GM12874 (cell line): ENCODE measurements around the gene GFPT2.

ENCODE experiments used
- CTCF ChIP-seq: IDR thresholded peaks from 2 replicates; pipeline ENCODE4 v1.5.1; 2011; ENCODE audit warnings: low read depth, mild to moderate bottlenecking, control low read depth, low read length, moderate library complexity; ENCODE audit not compliant: insufficient read depth

The GFPT2 gene

GRCh38 chr5:180353048-180353979 lies at the start of gene GFPT2:
TSS of gene GFPT2 (minus strand) at chr5:180353336. CDS start at chr5:180353217, 119 bp downstream.
- no peak for TF ChIP-seq CTCF

- no peak for TF ChIP-seq CTCF
Measured at GRCh38 chr5:180402716-180403115, 49.6 kb upstream of the GFPT2 start.

- TF ChIP-seq CTCF: no peak
Measured at GRCh38 chr5:180401229-180401907, 48.2 kb upstream of the GFPT2 start.

- no peak for TF ChIP-seq CTCF
Measured at GRCh38 chr5:180400416-180400815, 47.3 kb upstream of the GFPT2 start.

GRCh38 chr5:180399401-180400215 lies 46.5 kb upstream of the GFPT2 start:
- TF ChIP-seq CTCF: no peak

- TF ChIP-seq CTCF: no peak
Measured at GRCh38 chr5:180396926-180397325, 43.8 kb upstream of the GFPT2 start.
